HG03571 (cell line): Measurements from ENCODE around the gene ANKS1B.
"Not testable (repeated sequence)": the region's sequence is repeated elsewhere in the genome, so short reads cannot be mapped to it uniquely, and the experiment has no call there.

Experiments used
- ATAC-seq: cut with Tn5 transposase; IDR thresholded peaks from one replicate; pipeline ENCODE4 v1.9.1; 2021; ENCODE audit not compliant: unreplicated experiment

ANKS1B gene

DNA sequence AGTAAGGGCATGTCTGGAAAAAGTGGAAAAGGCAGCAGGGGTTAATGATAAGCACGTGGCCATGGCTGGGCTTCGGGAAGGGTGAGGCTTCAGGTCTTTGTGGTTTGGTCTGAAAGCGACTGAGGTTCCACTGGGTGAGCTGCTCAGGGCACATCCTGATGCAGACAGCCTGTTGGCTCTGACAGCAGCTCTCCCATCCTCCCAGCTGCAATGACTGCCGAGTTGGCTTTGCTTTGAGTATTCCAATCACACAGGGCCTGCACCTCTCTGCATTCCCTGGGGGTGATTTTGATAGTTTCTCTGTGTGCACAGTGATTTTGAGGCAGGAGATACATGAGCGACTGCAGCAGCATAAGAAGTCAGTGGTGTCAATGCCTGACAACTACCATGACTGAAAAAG is 948.9 kb downstream of the ANKS1B start:
- ATAC-seq, result no peak

DNA sequence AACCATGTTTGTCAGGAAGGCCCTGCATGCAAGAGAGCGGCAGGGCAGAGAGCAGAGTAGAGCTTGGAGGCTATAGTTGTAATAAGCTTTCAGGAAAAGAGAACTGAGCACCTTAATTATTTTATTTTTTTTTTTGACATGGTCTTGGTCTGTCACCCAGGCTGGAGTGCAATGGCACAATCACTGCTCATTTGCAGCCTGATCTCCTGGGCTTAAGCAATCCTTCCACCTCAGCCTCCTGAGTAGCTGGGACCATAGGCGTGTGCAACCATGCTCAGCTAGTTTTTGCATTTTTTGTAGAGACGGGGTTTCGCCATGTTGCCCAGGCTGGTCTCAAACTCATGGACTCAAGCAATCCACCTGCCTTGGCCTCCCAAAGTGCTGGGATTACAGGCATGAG is 950.5 kb downstream of the ANKS1B start:
- not testable (repeated sequence) for ATAC-seq

DNA sequence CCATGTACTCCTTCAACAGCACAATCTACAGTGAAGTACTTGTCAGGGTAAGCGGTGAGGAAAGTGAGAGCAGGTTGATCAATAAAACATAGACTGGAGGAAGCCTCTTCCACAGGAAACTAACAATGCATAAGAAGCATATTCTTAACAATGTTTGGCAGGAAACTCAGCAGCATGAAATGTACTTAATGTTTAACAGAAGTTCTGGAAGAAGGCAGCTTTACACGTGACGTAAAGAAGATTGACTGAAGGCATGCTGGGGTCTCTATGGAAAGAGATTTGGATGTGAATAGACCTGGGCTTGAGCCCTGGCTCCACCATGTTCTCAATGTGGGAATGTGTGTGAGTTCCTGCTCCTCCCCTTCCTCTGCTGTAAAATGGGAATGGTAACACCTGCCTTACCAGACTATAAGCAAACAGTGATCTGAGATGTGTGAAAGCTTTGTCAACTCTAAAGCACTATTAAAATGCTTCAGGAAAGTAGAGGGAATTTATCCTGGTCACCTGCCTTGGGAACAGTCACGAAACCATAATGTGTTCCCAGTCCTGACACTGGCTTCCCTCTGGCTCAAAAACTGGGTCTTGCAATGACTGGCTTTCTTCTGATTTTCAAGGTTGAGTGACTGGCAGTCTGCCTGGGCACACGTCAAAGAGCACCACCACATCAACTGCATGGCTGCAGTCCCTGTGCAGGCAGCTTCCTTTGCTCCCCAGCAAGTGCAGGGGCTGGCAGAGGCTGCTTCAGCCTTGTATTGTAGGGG is 955.0 kb downstream of the ANKS1B start:
- ATAC-seq, result no peak

DNA sequence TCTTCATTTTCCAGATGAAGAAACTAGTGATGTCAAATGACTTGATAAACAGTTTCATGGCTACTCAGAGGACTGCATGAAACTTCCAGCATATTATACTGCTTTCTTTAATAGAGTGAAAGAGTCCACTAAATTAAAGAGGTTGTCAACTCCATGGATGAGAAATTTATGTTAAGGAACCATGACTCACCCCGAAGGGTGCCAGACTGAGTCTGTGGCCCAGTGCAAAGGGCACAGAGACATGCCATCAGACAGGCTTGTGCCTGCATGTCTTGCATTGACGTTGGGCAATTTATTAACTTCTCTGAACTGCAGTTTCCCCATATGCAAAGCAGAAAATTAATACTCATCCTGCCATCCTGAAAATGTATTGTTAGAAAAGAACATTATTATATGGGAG is 957.3 kb downstream of the ANKS1B start:
- no peak for ATAC-seq

DNA sequence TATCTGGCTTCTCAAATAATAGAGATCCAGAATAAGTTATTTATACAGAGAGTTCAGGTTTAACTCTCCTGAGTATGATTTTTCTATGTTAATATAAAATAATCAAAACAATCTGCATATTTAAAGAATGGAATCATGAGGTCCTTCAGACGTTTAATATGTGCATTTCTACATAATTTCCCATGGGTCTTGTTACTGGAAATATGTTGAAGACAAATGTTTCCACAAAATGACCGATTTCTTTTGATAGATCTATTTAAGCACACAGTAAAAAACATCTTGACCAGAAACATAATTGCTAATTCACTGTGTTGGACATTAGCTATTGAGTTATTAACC is 957.7 kb downstream of the ANKS1B start:
- no peak for ATAC-seq

DNA sequence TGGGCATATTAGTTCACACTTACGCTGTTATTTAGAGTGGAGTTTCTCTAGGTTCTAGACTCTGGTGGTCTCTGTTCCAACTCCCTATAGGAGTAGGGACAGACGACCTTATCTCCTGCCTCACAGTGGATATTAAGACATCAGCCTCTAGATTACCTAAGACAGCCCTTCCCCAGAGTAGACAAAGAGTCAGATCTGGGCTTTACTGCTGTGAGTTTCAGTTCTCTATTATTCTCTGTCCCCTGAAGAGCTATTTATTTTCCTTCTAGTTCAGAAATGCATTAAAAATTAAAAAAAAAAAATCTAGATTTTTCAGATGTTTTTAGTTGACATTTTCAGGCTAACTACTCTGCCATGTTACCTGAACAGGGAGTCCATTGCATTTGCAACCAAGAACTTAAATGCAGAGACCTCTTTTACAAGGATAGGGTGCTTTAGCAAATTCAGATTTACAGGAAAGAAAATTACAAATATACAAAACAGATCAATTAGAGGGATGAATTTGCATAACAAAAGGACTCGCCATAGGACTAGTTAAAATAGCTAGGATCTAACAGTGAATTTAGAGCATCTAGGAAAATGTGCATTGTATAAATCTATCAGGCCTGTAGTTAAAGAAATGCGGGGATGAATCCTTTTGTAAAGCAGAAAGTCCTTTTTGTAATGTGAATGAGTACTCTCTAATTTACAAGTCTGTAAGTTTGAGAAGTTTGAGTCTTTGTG is 958.2 kb downstream of the ANKS1B start:
- ATAC-seq, result no peak

DNA sequence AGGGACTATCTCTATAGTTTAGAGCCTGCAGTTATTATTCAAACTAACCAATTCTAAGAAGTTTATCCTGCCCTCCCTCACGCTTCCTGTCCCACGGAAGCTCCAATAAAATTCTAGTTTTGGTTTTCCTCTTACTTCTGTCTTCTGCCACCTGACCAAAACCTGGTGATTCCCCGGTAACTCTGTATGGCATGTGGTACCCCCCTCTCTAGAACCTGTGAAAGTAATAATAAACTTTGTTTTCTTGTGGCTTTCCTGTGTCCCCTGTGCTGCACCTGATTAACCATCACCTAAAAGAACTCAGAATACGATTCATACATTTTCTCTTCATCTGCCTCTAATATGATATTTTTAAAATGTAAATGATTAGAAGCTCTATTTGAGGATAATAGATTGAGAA is 959.9 kb downstream of the ANKS1B start:
- no peak for ATAC-seq

DNA sequence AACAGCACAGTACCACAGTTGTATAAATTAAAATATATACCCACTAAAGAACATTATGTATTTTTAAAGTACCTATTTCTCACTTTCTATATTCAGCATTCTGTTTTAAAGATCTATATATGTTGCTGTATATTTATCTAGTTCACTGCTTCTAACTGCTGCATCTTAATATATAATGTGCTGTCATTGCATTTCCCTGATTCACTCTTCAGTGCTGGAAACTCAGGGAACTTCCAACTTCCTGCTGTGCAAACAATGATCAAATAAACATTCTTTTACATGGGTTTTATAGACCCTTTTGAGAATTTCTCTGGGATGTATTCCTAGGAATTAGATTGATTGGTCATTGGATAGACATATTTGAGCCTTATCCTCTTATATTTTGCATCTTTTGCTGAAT is 960.5 kb downstream of the ANKS1B start:
- ATAC-seq, result no peak

DNA sequence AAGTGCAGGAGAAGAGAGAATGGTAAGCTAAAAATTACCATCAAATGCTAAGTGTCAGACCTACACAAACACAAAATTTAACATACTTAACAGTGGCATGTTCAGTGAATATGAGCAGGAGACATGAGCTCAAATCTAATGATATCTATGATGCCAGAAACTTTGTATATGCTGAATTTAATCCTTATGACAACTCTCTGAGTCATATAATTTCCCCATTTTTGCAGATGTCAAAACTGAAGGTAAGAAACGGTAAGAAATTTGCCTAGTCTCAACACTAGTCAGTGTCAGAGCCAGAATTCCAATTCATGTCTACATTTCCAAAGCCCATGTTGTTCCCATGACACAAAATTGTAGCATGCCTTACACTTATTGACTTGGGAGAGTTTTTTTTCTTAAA is 963.9 kb downstream of the ANKS1B start:
- no peak for ATAC-seq

DNA sequence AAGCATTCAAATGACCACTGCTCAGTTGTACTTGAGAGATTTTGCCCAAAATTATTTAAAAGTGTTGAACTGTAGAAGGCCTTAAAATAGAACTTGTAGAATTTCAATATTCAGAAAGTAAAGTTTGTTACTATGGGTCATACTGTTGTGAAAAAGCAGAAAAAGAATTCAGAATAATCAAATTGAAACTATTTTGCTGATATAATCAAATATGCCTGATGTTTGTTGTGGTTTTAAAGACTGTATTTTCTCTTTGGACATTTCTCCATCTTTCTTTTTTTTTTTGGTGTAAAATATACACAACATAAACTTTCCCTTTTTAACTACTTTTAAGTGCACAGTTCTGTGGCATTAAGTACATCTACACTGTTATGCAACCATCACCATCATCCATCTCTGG is 964.9 kb downstream of the ANKS1B start:
- ATAC-seq, result no peak

DNA sequence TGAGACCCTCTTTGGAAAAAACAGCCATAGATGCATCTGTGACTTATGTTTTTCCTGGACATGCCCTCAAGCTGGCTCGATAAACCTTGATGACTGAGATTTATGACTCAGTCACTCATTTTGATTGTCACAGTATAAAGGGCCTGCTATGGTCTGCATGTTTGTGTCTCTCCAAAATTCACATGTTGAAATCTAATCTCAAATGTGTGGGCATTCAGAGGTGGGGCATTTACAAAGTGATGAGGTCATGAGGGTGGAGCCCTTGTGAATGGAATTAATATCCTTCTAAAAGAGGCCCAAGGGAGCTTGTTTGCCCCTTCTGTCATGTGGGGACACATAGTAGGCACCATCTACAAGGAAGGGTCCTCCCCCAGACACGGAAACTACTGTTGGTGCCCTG is 966.8 kb downstream of the ANKS1B start:
- no peak for ATAC-seq

DNA sequence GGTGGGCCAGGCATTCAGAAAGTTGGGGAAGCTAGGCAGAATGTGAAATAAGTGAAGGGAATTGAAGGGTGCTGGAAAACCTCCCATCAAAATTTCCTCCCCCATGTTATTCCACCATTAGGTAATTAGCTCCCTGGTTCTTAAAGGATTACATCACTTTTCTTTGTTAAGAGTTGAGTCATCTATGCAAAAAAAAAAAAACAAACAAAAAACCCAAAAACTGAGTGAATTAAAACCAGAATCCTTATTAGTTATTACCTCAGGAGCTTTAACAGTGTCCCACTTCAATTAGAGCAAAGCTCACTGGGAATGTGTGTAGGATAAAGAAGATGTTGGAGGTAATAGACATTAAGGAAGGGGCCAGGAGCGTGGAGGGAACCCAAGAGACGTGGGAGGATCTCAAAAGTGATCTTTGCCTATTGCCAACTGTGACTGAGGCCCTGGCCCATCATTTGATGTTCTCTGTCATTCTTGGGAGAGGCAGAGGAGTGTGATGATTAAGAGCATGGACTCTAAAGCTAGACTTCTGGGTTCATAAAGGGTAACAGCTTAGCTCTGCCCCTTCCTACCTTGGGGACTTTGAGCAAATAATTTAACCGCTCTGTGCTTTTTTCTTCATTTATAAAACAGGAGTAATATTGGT is 975.0 kb downstream of the ANKS1B start:
- no peak for ATAC-seq

DNA sequence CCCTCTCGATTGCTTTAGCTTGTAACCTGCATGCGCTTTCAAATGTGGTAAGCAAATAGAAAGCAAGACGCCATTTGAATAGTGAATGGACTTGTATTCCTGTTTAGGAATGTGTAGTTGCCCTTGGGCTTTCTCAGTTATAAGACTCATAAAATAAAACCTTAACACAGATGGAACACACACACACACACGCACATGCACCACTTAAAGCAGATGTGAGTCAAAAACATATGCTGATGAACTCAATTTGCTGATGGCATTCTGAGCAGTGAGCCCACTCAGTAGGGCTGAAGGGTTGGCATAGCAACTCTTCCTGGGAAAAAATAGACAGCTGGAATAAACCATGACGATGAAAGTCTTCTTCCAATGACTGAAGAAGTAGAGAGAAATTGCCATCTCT is 979.1 kb downstream of the ANKS1B start:
- no peak for ATAC-seq

DNA sequence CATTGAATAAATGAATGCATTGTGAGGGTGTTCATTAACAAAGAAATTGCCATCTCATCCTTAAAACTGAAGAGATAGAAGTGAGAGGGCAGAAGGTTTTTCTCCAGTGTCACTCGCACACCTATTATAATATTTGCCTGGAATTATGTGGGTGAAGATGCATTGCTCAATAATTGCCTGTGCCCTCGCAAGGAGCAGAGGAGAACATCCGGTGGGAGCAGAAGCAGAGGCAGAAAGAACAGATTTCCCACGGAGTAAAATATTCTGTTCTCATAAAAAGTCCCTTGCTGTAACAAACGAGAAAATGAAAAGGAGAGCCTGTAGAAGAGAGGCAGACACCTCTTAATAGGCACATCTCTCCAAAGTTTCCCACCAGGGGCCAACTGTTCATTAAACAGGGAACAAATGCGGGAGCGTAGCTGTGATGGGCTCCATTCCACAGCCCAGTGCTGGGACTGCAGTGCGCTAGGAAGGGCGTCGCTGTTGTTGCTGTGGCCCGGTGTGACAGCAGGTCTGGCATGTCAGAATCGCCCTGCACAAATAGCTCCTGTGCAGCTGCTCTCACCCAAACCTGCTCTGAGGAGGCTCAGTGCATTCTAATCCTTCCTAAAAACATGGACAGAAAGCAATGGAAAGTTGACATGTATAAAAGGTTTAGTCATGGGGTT is 979.8 kb downstream of the ANKS1B start:
- ATAC-seq, result no peak

DNA sequence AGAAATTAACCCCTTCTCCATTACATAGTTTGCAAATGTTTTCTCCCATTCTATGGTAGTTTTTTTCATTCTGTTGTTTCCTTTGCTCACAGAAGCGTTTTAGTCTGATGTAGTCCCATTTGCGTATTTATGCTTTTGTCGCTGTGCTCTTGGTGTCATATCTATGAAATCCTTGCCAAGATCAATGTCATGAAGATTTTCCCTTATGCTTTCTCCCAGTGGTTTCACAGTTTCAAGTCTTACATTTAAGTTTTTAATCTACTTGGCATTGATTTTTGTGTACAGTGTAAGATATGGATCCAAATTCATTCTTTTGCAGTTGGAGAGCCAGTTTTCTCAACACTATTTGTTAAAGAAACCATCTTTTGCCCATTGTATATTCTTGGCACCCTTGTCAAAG is 982.0 kb downstream of the ANKS1B start:
- no peak for ATAC-seq

DNA sequence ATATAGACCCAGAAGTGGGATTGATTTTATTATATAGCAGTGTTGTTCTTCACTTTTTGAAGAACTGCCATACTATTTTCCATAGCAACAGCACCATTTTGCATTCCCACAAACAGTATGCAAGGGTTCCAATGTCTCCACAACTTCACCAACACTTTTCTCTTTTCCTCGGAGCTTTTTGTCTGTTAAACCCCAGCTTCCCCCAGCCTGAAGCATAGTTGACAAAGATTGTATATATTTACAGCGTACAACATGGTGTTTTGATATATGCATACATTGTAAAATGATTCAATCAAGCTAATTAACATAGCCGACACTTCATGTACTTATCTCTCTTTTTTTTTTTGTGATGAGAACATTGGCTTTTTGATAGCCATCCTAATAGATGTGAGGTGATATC is 982.6 kb downstream of the ANKS1B start:
- ATAC-seq, result no peak

DNA sequence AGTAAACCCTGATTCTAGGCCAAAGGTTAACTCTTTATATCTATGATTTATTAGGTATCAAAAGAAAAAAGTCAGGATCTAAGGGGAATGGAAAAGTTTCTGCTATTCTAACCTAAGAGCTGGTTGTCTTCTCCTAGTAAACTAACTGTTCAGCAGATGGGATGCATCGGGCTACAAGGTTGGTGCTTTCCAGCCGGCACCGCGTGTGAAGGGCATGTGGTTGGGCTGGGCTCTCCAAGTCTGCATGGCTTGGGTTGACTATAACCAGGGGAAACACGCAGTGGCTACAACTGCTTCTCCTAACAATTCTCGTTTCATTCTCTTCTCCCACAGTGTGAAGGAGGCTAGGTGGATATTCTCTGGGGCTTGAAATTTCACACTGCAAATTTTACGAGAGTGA is 985.2 kb downstream of the ANKS1B start:
- ATAC-seq, result no peak

DNA sequence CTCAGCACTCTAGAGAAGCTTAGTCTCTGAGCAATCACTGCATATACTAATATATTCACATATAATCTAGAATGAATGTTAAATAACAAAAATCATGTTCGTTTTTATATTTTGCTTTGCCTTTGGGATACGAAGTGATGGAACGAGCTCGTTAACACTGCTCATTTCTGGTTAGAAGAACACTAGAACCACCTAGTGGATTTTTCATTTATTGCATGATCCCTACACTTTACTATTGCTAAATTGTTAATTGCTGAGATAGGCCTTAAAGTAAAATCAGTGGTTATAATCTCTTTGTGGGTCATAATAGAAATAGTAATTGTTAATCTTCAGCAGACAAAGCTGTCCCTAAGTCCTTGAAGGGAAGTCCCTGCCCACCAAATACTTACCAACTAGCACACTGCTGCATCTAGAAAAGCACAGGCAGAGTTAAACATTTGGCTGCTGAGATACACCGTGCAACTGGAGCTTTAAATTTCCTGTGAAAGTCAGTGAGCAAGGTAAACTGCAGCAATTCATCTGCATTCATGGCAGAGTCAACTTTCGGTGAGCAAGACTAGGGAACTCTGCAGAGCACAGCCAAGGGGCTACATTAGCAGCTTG is 985.9 kb downstream of the ANKS1B start:
- peak; percentile 84 for ATAC-seq

DNA sequence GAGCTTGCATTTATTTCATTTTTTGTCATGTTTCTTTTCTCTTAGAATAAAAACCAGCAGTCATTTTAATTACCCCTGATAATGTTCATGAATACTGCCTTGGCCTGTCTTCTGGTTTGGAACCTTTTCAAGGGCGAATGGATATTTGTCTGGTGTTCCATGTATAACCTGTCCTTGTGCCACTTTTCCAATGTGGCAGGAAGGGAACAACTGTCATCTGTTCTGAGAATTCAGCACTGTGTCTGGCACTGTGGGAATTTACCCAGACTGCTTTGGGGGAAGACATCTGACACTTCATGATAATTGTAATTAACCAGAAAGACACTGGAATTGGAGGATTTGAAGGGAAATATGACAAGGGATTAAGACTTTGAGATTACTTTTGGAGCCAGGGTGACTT is 986.8 kb downstream of the ANKS1B start:
- ATAC-seq, result no peak

DNA sequence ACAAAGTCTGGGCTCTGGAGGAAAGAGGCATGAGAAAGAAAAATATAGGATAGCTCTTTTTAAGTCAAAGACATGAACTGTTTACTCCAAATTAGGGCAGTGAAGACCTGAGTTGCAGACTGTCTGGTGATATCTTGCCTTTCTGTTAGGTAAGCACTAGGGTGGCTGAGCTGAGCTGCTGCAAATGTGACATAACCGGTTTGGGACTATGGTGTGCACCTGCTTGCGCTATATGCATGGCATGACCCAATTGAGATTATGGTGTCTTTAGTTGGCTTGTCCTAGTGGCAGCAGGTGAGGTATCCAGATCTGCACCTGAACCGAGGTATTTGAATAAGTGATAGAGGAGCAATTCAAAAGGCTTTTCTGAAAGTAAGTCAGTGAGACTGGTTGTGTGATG is 994.1 kb downstream of the ANKS1B start:
- no peak for ATAC-seq

DNA sequence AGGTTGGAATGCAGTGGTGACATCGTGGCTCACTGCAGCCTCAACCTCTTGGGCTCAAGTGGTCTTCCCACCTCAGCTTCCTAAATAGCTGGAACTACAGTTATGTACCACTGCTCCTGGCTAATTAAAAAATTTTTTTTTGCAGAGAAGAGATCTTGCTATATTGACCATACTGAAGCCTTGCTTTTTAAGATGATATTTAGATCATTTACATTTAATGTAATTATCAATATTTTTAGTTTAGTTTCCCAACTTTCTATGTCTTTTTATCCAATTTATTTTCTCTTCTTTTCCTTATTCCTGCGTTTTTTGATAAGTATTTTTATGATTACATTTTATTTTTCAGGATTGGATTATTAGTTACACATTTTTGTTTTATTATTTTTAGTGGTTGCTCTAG is 999.6 kb downstream of the ANKS1B start:
- no peak for ATAC-seq
